ENCODE results near the gene UBE2QL1.

The UBE2QL1 gene

GRCh38 chr5:6543346-6543730 lies 94.7 kb downstream of the UBE2QL1 start:
- DNase-seq (ENCODE audit: low read depth) = no peak
- H3K4me3 ChIP-seq (ENCODE audit: low read depth, low read length) = no peak overlapping the region
- no peak for TF ChIP-seq CTCF (IDR thresholded peaks at IDR 0.05; ENCODE audit: insufficient read depth, low read depth, low read length, missing control alignments)

GRCh38 chr5:6543830-6544560 lies 95.3 kb downstream of the UBE2QL1 start:
- H3K4me3 ChIP-seq (ENCODE audit: low read depth, low read length) = no peak overlapping the region
- no peak for DNase-seq (ENCODE audit: low read depth)
- TF ChIP-seq CTCF (IDR thresholded peaks at IDR 0.05; ENCODE audit: insufficient read depth, low read depth, low read length, missing control alignments) = no peak

All from GM12865 (cell line).